ENCODE data around the gene CCR6.
"Not testable (repeated sequence)": the region's sequence is repeated elsewhere in the genome, so short reads cannot be mapped to it uniquely, and the experiment has no call there.

CCR6 gene

GRCh38 chr6:167122827-167123657 is at the start of gene CCR6:
TSS of gene CCR6 (plus strand) at chr6:167123096. CDS start at chr6:167136135, 13,039 bp downstream.
- DNase-seq (ENCODE audit: low spot score) = no peak

GRCh38 chr6:167073679-167074274 is 49.1 kb upstream of the CCR6 start:
- DNase-seq (ENCODE audit: low spot score) = no peak

GRCh38 chr6:167077241-167077932 is 45.5 kb upstream of the CCR6 start:
- DNase-seq (ENCODE audit: low spot score) = no peak

- no peak for DNase-seq (ENCODE audit: low spot score)
These were observed 44.2 kb upstream of the CCR6 start for GRCh38 chr6:167078745-167079144.

- no peak for DNase-seq (ENCODE audit: low spot score)
These were observed 43.0 kb upstream of the CCR6 start for GRCh38 chr6:167079853-167080297.

- DNase-seq (ENCODE audit: low spot score) = no peak
These were observed 35.0 kb upstream of the CCR6 start for GRCh38 chr6:167087857-167088354.

GRCh38 chr6:167088741-167089140 is 34.2 kb upstream of the CCR6 start:
- DNase-seq (ENCODE audit: low spot score) = not testable (repeated sequence)

GRCh38 chr6:167089243-167090142 is 33.4 kb upstream of the CCR6 start:
- DNase-seq (ENCODE audit: low spot score) = no peak

- DNase-seq (ENCODE audit: low spot score) = no peak
These were observed 32.7 kb upstream of the CCR6 start for GRCh38 chr6:167090171-167090570.

- no peak for DNase-seq (ENCODE audit: low spot score)
These were observed 31.7 kb upstream of the CCR6 start for GRCh38 chr6:167091026-167091804.

GRCh38 chr6:167091805-167092107 is 31.1 kb upstream of the CCR6 start:
- no peak for DNase-seq (ENCODE audit: low spot score)

- no peak for DNase-seq (ENCODE audit: low spot score)
These were observed 30.1 kb upstream of the CCR6 start for GRCh38 chr6:167092672-167093339.

GRCh38 chr6:167093406-167093921 is 29.4 kb upstream of the CCR6 start:
- DNase-seq (ENCODE audit: low spot score) = no peak

GRCh38 chr6:167093922-167094432 is 28.9 kb upstream of the CCR6 start:
- DNase-seq (ENCODE audit: low spot score) = no peak

- DNase-seq (ENCODE audit: low spot score) = no peak
These were observed 28.5 kb upstream of the CCR6 start for GRCh38 chr6:167094436-167094819.

GRCh38 chr6:167094820-167095637 is 27.9 kb upstream of the CCR6 start:
- no peak for DNase-seq (ENCODE audit: low spot score)

GRCh38 chr6:167095888-167096287 is 27.0 kb upstream of the CCR6 start:
- DNase-seq (ENCODE audit: low spot score) = no peak

GRCh38 chr6:167096991-167097390 is 25.9 kb upstream of the CCR6 start:
- no peak for DNase-seq (ENCODE audit: low spot score)

GRCh38 chr6:167097770-167098169 is 25.1 kb upstream of the CCR6 start:
- no peak for DNase-seq (ENCODE audit: low spot score)
